Upper lobe of right lung (tissue), 1 donor: ENCODE results near the gene ARL5C. TPM values are rescaled to one million over a fixed set of nuclear protein-coding genes. Genes with fewer than 3 reads are reported as not detected.

Experiments
- ATAC-seq: fragments of 200-7000 bp; cut with Tn5 transposase; one replicate; pipeline ENCODE4 v1.9.1; 2020; ENCODE audit warnings: mild to moderate bottlenecking, moderate library complexity
- DNase-seq: peaks from one replicate; pipeline ENCODE4 v3.0.0-alpha.2; 2020
- H3K27ac ChIP-seq: fragments of 200-600 bp; one replicate; pipeline ENCODE4 v1.8.0; 2022
- H3K27me3 ChIP-seq: fragments of 200-600 bp; one replicate; pipeline ENCODE4 v1.8.0; 2022; ENCODE audit warnings: mild to moderate bottlenecking
- H3K36me3 ChIP-seq: fragments of 200-600 bp; one replicate; pipeline ENCODE4 v1.8.0; 2022
- H3K4me1 ChIP-seq: fragments of 200-600 bp; one replicate; pipeline ENCODE4 v1.8.0; 2022
- H3K4me3 ChIP-seq: fragments of 200-600 bp; one replicate; pipeline ENCODE4 v1.8.0; 2022; ENCODE audit warnings: mild to moderate bottlenecking
- H3K9me3 ChIP-seq: fragments of 200-600 bp; one replicate; pipeline ENCODE4 v1.8.0; 2022
- intact Hi-C: fragments of 100-400 bp; cut with DNase I; formaldehyde crosslinking; loops from one replicate; pipeline ENCODE4 v1.11.0; 2022
- long read RNA-seq: library from polyadenylated mRNA; unstranded; transcript quantifications from one replicate; pipeline ENCODE4 v2.0.0, GENCODE V29; 2021
- total RNA-seq: library from RNA; stranded (reverse); fragmentation: NEBNext Ultra II Directional; extraction: Animal tissue kit (Norgen Biotek cat#: 25700); gene quantifications from one replicate; pipeline ENCODE4 v1.2.1, GENCODE V29; 2021
- TF ChIP-seq, protein P1 (sequence below): fragments of 200-600 bp; IDR thresholded peaks from one replicate; pipeline ENCODE4 v1.8.0; 2022; ENCODE audit warnings: antibody characterized with exemption
- donor health status: DM: no; HTN: yes; CAD: no; lungs with severe emphysema.

ARL5C gene
- total RNA-seq = not detected
- long read RNA-seq = 0 reads

DNA sequence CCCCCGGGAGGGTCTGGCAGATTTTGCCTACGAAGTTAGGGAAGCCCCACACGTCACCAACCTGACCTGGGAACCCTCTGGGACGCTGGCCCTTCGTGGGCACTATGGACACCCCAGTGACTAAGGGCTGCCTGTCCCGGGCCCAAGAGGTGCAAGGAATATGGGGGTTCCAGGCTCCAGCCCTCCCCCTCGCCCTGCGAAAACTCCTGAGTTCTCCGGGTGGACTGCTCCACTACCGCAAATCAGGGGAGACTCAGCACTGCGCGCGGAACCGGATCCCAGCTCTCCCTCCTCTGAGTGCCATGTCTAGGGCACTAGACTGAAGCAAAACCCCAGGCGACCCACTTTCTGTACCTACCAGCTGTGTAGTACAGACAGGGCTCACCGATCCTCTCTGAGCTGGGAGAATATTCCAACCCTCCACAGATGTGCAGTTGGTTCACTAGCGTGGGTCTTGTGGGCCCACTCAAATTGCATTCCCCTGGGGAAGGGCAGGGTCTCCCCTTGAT lies at the start of gene ARL5C:
ARL5C (minus strand) TSS at position 321 of the 509 bp plus-strand sequence. CDS start 401 bp downstream, outside the sequence.
- Histone ChIP-seq H3K27me3 (no peaks in the 10 kb centered on the region), H3K4me1 (peaks cover 13% of the 10 kb centered on the region), H3K9me3 (no peaks in the 10 kb centered on the region), H3K4me3 (peak within 1 kb of the TSS; percentile 59), H3K36me3 (no peaks in the 10 kb centered on the region), H3K27ac (no peak within 1 kb of the TSS)
- intact Hi-C loops = no loop called here
- TF ChIP-seq, protein P1, sequence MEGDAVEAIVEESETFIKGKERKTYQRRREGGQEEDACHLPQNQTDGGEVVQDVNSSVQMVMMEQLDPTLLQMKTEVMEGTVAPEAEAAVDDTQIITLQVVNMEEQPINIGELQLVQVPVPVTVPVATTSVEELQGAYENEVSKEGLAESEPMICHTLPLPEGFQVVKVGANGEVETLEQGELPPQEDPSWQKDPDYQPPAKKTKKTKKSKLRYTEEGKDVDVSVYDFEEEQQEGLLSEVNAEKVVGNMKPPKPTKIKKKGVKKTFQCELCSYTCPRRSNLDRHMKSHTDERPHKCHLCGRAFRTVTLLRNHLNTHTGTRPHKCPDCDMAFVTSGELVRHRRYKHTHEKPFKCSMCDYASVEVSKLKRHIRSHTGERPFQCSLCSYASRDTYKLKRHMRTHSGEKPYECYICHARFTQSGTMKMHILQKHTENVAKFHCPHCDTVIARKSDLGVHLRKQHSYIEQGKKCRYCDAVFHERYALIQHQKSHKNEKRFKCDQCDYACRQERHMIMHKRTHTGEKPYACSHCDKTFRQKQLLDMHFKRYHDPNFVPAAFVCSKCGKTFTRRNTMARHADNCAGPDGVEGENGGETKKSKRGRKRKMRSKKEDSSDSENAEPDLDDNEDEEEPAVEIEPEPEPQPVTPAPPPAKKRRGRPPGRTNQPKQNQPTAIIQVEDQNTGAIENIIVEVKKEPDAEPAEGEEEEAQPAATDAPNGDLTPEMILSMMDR = no peak
- ATAC-seq = no peak
- no peak for DNase-seq

GRCh38 chr17:39213852-39214251 lies 47.9 kb upstream of the ARL5C start:
- intact Hi-C loops = no loop called here
- H3K9me3 ChIP-seq = no peaks in the 10 kb centered on the region
- H3K36me3 ChIP-seq = no peaks in the 10 kb centered on the region
- TF ChIP-seq, protein P1 = no peak
- DNase-seq (peak; percentile 84), ATAC-seq (peak; percentile 62)
- no peak overlapping the region for H3K4me3 ChIP-seq
- H3K4me1 ChIP-seq = peaks cover 21% of the 10 kb centered on the region
- H3K27ac ChIP-seq = no peak overlapping the region
- peaks cover 16% of the 10 kb centered on the region for H3K27me3 ChIP-seq

DNA sequence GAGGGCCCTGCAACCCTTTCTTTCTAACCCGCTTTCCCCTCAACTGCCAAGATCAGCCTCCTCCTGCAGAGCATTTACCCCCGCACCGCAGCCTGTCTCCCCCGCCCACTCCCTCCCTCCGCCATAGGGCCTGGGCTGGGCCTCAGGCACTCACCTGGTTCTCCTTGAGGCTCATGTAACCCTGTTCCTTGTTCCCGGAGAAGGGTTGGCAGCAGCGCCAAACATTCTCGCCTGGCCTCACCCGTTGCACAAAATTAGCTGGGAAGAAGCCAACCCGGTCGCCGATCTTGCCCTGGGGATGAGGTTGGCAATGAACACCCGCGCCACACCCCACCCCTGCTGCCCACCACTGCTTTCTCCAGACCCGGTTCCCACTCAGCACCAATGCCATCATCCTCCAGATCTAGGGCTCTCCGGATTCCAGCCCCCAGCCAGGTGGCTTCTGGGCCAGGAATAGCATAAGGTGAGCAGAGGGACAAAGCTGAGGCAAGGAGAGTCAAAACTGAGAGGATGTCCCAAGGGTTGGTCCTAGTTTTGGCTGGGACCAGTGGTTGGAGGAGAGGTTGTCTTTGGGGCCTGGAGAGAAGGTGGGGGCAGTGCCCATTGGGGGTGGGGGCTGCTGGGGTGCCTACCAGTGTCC lies 47.0 kb upstream of the ARL5C start:
- H3K4me3 ChIP-seq = no peak overlapping the region
- no peak overlapping the region for H3K27ac ChIP-seq
- intact Hi-C loops = no loop called here

GRCh38 chr17:39212195-39212810 lies 46.3 kb upstream of the ARL5C start:
- Histone ChIP-seq H3K27me3 (peaks cover 16% of the 10 kb centered on the region), H3K4me3 (no peak overlapping the region), H3K27ac (no peak overlapping the region), H3K36me3 (no peaks in the 10 kb centered on the region), H3K4me1 (peaks cover 27% of the 10 kb centered on the region), H3K9me3 (no peaks in the 10 kb centered on the region)
- TF ChIP-seq, protein P1 = no peak
- DNase-seq (no peak), ATAC-seq (no peak)
- intact Hi-C loops = no loop called here

More for the DNA sequence above, 47.0 kb upstream of the ARL5C start:
- Histone ChIP-seq H3K9me3 (no peaks in the 10 kb centered on the region), H3K4me1 (peaks cover 26% of the 10 kb centered on the region), H3K36me3 (no peaks in the 10 kb centered on the region), H3K27me3 (peaks cover 16% of the 10 kb centered on the region)
- TF ChIP-seq, protein P1 = no peak
- DNase-seq (peak; percentile 91), ATAC-seq (peak; percentile 71)

DNA sequence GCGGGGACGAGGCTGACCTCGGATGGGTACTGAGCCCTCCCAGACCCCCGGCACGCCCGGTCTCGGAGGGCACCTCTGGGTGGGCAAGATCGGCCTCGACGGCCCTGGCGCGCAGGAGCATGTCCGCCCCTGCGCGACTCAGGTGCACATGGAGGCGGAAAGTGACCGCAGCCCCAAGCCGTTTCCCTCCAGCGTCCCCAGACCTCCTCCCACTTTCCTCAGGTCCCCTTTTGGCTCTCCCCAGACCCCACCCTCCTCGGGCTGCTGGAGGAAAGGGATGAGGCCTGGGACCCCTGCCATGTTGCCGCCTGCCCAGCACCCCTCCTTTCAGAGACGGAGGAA lies 44.1 kb upstream of the ARL5C start:
- ATAC-seq = no peak
- no peaks in the 10 kb centered on the region for H3K9me3 ChIP-seq
- TF ChIP-seq, protein P1 = no peak
- H3K27me3 ChIP-seq = peaks cover 9% of the 10 kb centered on the region
- no peak for DNase-seq
- H3K4me3 ChIP-seq = peak overlapping the region; percentile 44
- peaks cover 2% of the 10 kb centered on the region for H3K36me3 ChIP-seq
- peaks cover 29% of the 10 kb centered on the region for H3K4me1 ChIP-seq
- intact Hi-C loops = no loop called here
- H3K27ac ChIP-seq = peak overlapping the region; percentile 80
